A673 (cell line): ENCODE data around the gene SH2D2A. TPM values are rescaled to one million over a fixed set of nuclear protein-coding genes. Genes with fewer than 3 reads are reported as not detected.

Experiments
- BruUV-seq: library from RNA; stranded (reverse); fragments of 400-500 nt; replicated peaks from 2 replicates; lab custom pipeline; 2021; lab: Mats Ljungman, UMichigan
- CTCF ChIA-PET: fragments of 300-600 bp; sonication (Branson Sonifier 250); formaldehyde crosslinking; loops from one replicate; lab custom pipeline; 2022; ENCODE audit warnings: antibody characterized with exemption; lab: Charles Lee
- POLR2A ChIA-PET: fragments of 300-600 bp; sonication (Branson Sonifier 250); formaldehyde crosslinking; loops from one replicate; lab custom pipeline; 2022; ENCODE audit warnings: antibody characterized with exemption; ENCODE audit not compliant: low non-redundant PET; lab: Charles Lee
- DNase-seq: peaks from one replicate; pipeline ENCODE4 v3.0.0-alpha.2; 2015; ENCODE audit warnings: low spot score
- H3K27ac ChIP-seq: fragments of 200-600 bp; sonication (generic); 2 replicates; pipeline ENCODE4 v1.5.1; 2016; ENCODE audit warnings: mixed run types, low read depth, mild to moderate bottlenecking, mixed read lengths, antibody characterized with exemption, low read length; ENCODE audit not compliant: poor library complexity, severe bottlenecking
- H3K27me3 ChIP-seq: fragments of 200-600 bp; sonication (generic); replicated peaks from 2 replicates; pipeline ENCODE4 v1.6.1; 2017; ENCODE audit warnings: mixed run types, low read depth, mild to moderate bottlenecking, mixed read lengths, antibody characterized with exemption, low read length; ENCODE audit not compliant: insufficient read depth, poor library complexity
- H3K36me3 ChIP-seq: fragments of 200-600 bp; sonication (generic); 2 replicates; pipeline ENCODE4 v1.6.1; 2016; ENCODE audit warnings: mixed run types, mild to moderate bottlenecking, mixed read lengths, antibody characterized with exemption, low read length; ENCODE audit not compliant: insufficient read depth, poor library complexity, severe bottlenecking
- H3K4me1 ChIP-seq: fragments of 200-600 bp; sonication (generic); 2 replicates; pipeline ENCODE4 v1.6.1; 2017; ENCODE audit warnings: mixed run types, mild to moderate bottlenecking, mixed read lengths, antibody characterized with exemption, low read length; ENCODE audit not compliant: insufficient read depth, poor library complexity, severe bottlenecking
- H3K4me3 ChIP-seq: fragments of 200-600 bp; sonication (generic); 2 replicates; pipeline ENCODE4 v1.5.1; 2016; ENCODE audit warnings: low read depth, mixed run types, mild to moderate bottlenecking, mixed read lengths, low read length; ENCODE audit not compliant: poor library complexity, severe bottlenecking
- H3K9me3 ChIP-seq: fragments of 200-600 bp; sonication (generic); 2 replicates; pipeline ENCODE4 v1.6.1; 2016; ENCODE audit warnings: mixed run types, low read depth, mild to moderate bottlenecking, mixed read lengths, antibody characterized with exemption, low read length; ENCODE audit not compliant: poor library complexity, severe bottlenecking
- CTCF ChIP-seq: fragments of 300-800, 200-600 bp; sonication (generic); conservative IDR thresholded peaks from 2 replicates; pipeline ENCODE4 v1.5.1; 2017; ENCODE audit warnings: low read depth, mild to moderate bottlenecking, antibody characterized with exemption, low read length, moderate library complexity, mixed read lengths
- EZH2 ChIP-seq: fragments of 200-600 bp; sonication (generic); IDR thresholded peaks from 2 replicates; pipeline ENCODE4 v1.6.1; 2017; ENCODE audit warnings: borderline replicate concordance, low read depth, mild to moderate bottlenecking, mixed read lengths, antibody characterized with exemption, low read length; ENCODE audit not compliant: poor library complexity, severe bottlenecking
- intact Hi-C: fragments of 100-400 bp; cut with micrococcal nuclease; formaldehyde crosslinking; loops from one replicate; pipeline ENCODE4 v1.10.0; 2022; ENCODE audit not compliant: unreplicated experiment
- total RNA-seq: library from RNA; stranded (reverse); gene quantifications from 2 replicates; pipeline ENCODE4 v1.2.3, GENCODE V29; 2021

Gene SH2D2A
- total RNA-seq, 1 experiment from 2014 or later, result 3.5 TPM

GRCh38 chr1:156795787-156796186 is 20.9 kb downstream of the SH2D2A start:
- ChIA-PET POLR2A (no interaction called here), CTCF (no interaction called here)
- no TSS peak for BruUV-seq
- Histone ChIP-seq H3K27me3 (no peaks in the 10 kb centered on the region), H3K4me1 (peaks cover 9% of the 10 kb centered on the region), H3K27ac (no peak overlapping the region), H3K9me3 (no peaks in the 10 kb centered on the region), H3K4me3 (no peak overlapping the region), H3K36me3 (peaks cover 96% of the 10 kb centered on the region)
- no peak for DNase-seq
- TF ChIP-seq CTCF (no peak), EZH2 (no peak)
- intact Hi-C loops, result loop anchor here (2.0 kb wide), 1 partner anchor 65 kb away; the partner anchor contains the start of gene NTRK1

DNA sequence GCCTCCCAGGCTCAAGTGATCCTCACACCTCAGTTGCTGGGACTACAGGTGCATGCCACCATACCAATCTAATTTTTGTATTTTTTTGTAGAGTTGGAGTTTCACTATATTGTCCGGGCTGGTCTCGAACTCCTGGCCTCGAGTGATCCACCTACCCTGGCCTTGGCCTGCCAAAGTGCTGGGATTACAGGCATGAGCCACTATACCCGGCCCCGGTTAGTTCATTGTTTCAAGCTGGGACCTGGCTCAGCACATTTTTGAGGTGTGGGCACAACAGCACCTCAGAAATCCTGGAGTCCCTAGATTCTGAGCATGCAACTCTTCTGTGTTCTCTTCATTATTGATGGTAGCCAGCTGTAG is 21.3 kb downstream of the SH2D2A start:
- no peak for TF ChIP-seq CTCF
- no peak for TF ChIP-seq EZH2
- peaks cover 98% of the 10 kb centered on the region for H3K36me3 ChIP-seq
- BruUV-seq, result no TSS peak

GRCh38 chr1:156794506-156795373 is 21.9 kb downstream of the SH2D2A start:
- no peak for TF ChIP-seq CTCF
- no peak for TF ChIP-seq EZH2
- intact Hi-C loops, result no loop called here
- ChIA-PET CTCF (no interaction called here), POLR2A (no interaction called here)
- no TSS peak for BruUV-seq
- no peaks in the 10 kb centered on the region for H3K27me3 ChIP-seq
- no peak overlapping the region for H3K4me3 ChIP-seq
- H3K27ac ChIP-seq, result no peak overlapping the region
- no peak for DNase-seq
- no peaks in the 10 kb centered on the region for H3K4me1 ChIP-seq
- H3K36me3 ChIP-seq, result peaks cover 91% of the 10 kb centered on the region
- no peaks in the 10 kb centered on the region for H3K9me3 ChIP-seq

More for the DNA sequence above, 21.3 kb downstream of the SH2D2A start:
- Histone ChIP-seq H3K9me3 (no peaks in the 10 kb centered on the region), H3K4me3 (no peak overlapping the region), H3K4me1 (peaks cover 4% of the 10 kb centered on the region), H3K27me3 (no peaks in the 10 kb centered on the region), H3K27ac (no peak overlapping the region)
- DNase-seq, result no peak
- ChIA-PET POLR2A (no interaction called here), CTCF (no interaction called here)
- intact Hi-C loops, result no loop called here
